A549 treated with GW870086 at 1 μM for 4 hours (cell line): Measurements from ENCODE around the gene HTR4. TPM values are rescaled to one million over a fixed set of nuclear protein-coding genes. Genes with fewer than 3 reads are reported as not detected.

Experiments used
- total RNA-seq: library from RNA; stranded (reverse); fragments of 200-300 nt; extraction: Qiagen RNA extraction; gene quantifications from 5 replicates; pipeline ENCODE4 v1.2.3, GENCODE V29; 2022; ENCODE audit warnings: low read depth

The HTR4 gene
- total RNA-seq, result not detected in 5 replicates

DNA sequence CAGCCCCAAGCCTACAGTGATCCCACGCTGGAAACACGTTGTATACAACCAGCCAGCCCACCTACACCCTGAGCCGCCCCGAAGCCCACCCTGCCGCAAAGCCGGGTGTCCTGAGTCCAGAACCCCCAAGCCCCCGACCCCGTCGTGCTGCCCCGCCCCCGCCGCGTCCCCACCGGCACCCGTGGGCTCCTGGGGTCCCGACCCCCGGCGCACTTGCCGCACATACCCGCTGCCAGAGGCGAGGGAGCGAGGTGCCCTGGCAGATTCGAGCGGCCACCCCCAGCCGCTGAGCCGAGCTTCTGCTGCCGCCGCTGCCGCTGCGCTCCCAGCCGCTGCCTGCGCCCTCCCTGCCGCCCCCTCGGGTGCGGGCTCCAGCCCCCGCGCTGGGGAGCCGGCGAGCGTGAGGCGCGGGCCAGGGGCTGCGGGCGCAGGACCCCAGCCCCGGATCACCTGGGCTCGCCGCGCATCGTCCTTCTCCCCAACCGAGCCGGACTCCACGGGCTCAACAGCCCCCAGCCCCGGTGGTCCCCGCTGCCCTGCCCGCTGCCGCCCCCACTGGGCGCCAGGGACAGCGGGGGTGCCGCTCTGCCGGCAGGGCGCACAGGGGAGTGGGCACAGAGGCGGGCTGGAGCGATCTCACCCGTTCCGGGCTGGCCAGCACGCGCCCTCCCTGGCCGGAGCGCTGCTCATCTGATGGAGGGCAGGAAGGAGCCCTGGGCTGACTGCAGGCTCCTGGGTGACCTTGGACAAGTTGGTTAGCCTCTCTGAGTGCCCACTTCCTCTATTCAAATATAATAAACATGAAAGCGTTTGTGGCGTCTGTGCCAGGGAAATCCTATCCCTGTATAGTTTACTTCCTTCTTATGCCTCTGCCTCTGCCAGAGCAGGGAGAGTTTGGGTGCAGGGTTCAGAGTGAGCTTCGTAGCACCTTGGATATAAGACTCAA lies at the start of gene HTR4:
Gene HTR4 (minus strand): TSS at position 692 of the 946 bp plus-strand sequence. CDS start 17,513 bp downstream, outside the sequence.

Other genes with a start within 250 kb of the HTR4 start
- gene ADRB2, start 172.1 kb upstream of the HTR4 start, total RNA-seq, result 0.47 to 0.89 TPM (median 0.70 TPM) in 5 replicates